ENCODE measurements around the gene PCDH9.

Gene PCDH9

GRCh38 chr13:66844933-66845332 lies 385.2 kb downstream of the PCDH9 start:
- DNase-seq (ENCODE audit: low read depth in 1 of 2, low spot score in 1 of 2) = no peak
- Histone ChIP-seq H3K27me3 (ENCODE audit: insufficient read depth, poor library complexity, severe bottlenecking) (no peaks in the 10 kb centered on the region), H3K27ac (replicated peaks) (no peak overlapping the region), H3K4me3 (replicated peaks; ENCODE audit: insufficient read depth, low read length) (no peak overlapping the region)
- TF ChIP-seq POLR2AphosphoS5 (IDR thresholded peaks at IDR 0.05; ENCODE audit: low read depth) = no peak
- no peak for TF ChIP-seq REST (IDR thresholded peaks at IDR 0.05; ENCODE audit: insufficient replicate concordance, low read depth)
- no peak for TF ChIP-seq SPI1 (IDR thresholded peaks at IDR 0.05; ENCODE audit: borderline replicate concordance, low read depth)
- no peak for TF ChIP-seq GABPA (IDR thresholded peaks at IDR 0.05; ENCODE audit: low read depth)
- TF ChIP-seq CTCF (IDR thresholded peaks at IDR 0.05; ENCODE audit: insufficient read depth, low read length) = no peak

GRCh38 chr13:66842766-66843165 lies 387.4 kb downstream of the PCDH9 start:
- Histone ChIP-seq H3K27ac (replicated peaks) (no peak overlapping the region), H3K4me3 (replicated peaks; ENCODE audit: insufficient read depth, low read length) (no peak overlapping the region), H3K27me3 (ENCODE audit: insufficient read depth, poor library complexity, severe bottlenecking) (no peaks in the 10 kb centered on the region)
- TF ChIP-seq SPI1 (IDR thresholded peaks at IDR 0.05; ENCODE audit: borderline replicate concordance, low read depth) (no peak), CTCF (IDR thresholded peaks at IDR 0.05; ENCODE audit: insufficient read depth, low read length) (no peak), POLR2AphosphoS5 (IDR thresholded peaks at IDR 0.05; ENCODE audit: low read depth) (no peak), REST (IDR thresholded peaks at IDR 0.05; ENCODE audit: insufficient replicate concordance, low read depth) (no peak), GABPA (IDR thresholded peaks at IDR 0.05; ENCODE audit: low read depth) (no peak)
- no peak for DNase-seq (ENCODE audit: low read depth in 1 of 2, low spot score in 1 of 2)

- no peak overlapping the region for H3K27ac ChIP-seq (replicated peaks)
- TF ChIP-seq POLR2AphosphoS5 (IDR thresholded peaks at IDR 0.05; ENCODE audit: low read depth) = no peak
- no peak for TF ChIP-seq GABPA (IDR thresholded peaks at IDR 0.05; ENCODE audit: low read depth)
- TF ChIP-seq REST (IDR thresholded peaks at IDR 0.05; ENCODE audit: insufficient replicate concordance, low read depth) = no peak
- TF ChIP-seq CTCF (IDR thresholded peaks at IDR 0.05; ENCODE audit: insufficient read depth, low read length) = no peak
- TF ChIP-seq SPI1 (IDR thresholded peaks at IDR 0.05; ENCODE audit: borderline replicate concordance, low read depth) = no peak
- DNase-seq (ENCODE audit: low read depth in 1 of 2, low spot score in 1 of 2) = no peak
Measured at GRCh38 chr13:66840621-66841020, 389.5 kb downstream of the PCDH9 start.

More at GRCh38 chr13:66840621-66841020, 389.5 kb downstream of the PCDH9 start:
- H3K27me3 ChIP-seq (ENCODE audit: insufficient read depth, poor library complexity, severe bottlenecking) = no peaks in the 10 kb centered on the region
- no peak overlapping the region for H3K4me3 ChIP-seq (replicated peaks; ENCODE audit: insufficient read depth, low read length)
